Measurements from ENCODE around the gene FAM20A.
"Not testable (repeated sequence)": the region's sequence is repeated elsewhere in the genome, so short reads cannot be mapped to it uniquely, and the experiment has no call there.

Gene FAM20A

DNA sequence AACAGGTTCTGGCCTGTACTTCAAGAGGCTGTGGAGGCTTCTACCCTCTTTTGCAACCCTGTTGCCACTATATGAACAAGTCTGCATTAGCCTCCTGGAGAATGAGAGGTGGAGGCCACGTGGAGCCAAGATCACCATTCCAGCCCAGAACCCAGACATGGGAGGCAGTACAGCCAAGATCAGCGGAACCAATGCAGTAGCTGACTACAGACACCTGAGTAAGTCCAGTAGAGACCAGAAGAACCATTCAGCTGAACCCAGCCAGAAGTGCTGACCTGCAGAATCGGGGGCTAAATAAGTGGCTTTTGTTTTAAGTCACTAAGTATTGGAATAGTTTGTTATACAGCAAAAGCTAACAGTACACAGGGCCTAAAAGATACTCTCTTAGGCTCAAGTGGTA is 12.1 kb downstream of the FAM20A start:
- no peak for DNase-seq (ENCODE audit: low read depth in 2 of 2)

DNA sequence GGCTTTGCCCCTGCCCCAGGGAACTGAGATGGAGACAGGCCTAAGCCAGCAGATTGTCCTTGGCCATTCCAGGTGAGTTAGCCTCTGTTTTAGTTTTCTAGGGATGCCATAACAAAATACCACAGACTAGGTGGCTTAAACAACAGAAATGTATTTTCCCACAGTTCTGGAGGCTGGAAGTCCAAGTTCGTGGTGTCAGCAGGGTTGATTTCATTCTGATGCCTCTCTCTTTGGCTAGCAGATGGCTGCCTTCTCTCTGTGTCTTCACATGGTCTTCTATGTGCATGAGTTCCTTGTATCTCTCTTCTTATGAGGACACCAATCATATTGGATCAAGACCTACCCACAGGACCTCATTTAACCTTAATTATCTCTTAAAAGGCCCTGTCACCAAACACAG is 12.8 kb downstream of the FAM20A start:
- DNase-seq (ENCODE audit: low read depth in 2 of 2): no peak

DNA sequence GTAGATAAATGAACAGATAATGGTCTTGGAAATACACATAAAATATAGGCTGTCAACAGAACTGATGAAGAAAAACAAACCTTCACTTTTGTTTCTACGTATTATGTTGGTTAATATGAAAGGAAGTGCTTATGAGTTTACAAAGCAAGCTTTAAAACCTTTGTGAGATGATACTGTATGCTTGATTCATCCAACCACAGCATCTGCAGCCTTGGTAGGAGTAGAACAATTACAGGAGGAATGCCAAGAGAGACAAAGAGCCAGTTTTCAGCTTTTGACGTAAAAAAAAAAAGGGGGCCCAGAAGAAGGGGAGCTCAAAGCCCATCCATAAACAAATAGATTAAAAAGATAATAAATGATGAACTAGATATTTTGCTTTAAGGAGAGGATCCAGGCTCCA is 13.3 kb downstream of the FAM20A start:
- DNase-seq (ENCODE audit: low read depth in 2 of 2): no peak

DNA sequence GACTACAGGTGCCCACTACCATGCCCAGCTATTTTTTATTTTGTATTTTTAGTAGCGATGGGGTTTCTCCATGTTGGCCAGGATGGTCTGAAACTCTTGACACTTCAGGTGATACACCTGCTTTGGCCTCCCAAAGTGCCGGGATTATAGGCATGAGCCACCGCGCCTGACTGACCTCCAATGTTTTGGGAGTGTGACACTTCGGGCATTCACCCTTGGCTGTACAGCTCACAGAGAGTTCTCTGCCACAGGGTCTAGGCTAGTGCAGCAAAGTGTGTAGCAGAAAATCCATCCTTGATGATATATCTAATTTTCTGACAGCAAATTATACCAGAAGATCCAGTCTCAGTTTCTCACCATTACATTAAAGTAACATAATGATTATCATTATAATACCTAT is 14.1 kb downstream of the FAM20A start:
- no peak for DNase-seq (ENCODE audit: low read depth in 2 of 2)

DNA sequence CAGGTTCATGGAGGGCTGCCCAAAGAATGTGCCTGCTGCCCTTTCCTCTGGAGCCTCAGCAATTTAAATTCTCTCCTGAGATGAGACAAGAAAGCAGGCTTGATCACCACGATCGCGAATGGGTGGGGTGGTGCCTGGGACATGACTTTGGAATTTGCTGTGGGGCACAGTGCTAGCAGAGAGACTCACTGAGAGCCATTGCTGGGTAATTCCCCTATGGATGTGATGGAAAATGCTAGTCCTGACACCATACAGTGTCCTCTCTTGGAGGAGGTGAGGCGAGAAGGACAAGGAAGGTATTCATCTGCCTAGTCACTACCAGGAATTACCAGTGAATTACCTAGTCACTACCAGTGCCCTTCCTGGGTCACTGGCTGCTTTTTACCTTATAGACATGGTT is 15.5 kb downstream of the FAM20A start:
- no peak for DNase-seq (ENCODE audit: low read depth in 2 of 2)

DNA sequence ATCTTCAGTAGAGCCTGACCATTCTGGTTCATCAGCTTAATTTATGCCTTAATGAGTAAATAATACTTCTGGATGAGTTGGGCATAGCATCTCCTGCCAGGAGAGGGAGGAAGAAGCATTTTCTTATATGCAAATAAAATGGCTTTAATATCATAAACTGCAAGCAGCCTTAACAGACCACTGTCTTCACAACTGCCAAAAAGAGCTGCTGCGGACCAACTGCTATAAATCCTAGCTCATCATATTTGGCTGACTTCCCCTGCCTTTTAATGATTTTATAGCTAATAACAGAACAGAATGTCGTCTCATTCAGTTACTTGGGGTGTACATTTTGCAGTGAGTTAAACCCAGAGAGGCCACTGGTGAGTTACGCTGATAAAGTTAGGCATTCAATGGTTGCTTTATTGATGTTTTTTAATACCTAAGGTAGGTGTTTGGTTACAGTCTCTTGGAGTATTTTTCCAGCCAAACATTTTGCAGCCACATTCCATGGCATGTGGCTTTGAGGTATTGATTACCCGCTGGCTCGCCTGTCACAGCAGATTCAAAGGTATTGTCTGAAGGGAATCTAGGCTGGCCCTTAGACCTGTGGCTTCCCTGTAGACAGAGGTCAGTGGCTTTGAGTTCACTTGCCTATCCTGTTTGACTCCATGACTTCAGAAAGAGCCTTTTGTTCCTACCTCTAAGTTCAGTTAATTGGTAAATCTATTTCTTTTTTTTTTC is 16.4 kb downstream of the FAM20A start:
- DNase-seq (ENCODE audit: low read depth in 2 of 2): no peak

DNA sequence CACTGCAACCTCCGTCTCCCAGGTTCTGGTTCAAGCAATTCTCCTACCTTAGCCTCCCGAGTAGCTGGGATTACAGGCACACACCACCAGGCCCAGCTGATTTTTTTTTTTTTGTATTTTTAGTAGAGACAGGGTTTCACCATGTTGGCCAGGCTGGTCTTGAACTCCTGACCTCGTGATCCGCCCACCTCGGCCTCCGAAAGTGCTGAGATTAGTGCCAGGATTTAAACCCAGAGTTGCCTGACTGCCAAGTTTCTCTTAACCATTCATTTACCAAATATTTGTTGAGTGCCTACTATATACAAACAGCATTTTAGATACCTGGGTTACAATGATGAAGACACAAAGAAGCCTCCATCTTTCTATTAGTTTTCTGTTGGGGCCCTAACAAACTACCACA is 18.3 kb downstream of the FAM20A start:
- DNase-seq (ENCODE audit: low read depth in 2 of 2): not testable (repeated sequence)

DNA sequence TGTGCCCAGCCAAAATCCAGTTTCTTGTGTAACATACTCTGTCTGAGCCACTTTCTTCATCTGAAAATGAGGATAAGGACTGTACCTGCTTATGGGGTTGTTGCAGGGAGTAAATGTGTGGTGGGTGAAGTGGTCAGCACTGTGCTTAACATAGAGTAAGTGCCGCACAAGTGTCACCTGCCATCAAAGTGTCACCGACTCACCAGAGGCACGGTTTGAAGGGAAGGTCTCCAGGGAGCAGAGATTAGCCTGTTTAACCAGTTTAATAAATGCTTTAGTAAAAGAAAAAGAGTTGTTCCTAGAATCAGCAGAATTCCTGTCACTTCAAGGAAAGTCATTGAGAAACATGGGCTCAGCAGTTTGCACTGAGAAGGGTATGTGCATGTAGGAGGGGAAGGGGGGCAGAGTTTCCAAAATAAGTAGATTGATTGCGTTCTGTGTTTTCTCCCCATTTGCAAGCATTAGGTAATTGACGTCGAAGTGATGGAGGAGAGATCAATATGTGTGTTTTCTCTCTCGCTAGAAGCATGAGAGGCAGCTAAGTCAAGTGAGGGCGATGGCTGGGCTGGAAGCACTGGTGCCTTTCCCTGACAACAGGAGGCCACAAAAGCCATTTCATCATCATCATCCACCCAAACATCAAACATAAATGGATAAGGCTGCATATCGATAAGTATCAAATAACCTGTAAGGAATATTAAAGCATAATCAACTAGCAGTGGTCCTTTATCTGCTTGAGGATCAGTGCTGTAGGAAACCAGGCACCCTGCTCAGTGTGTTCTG is 19.1 kb downstream of the FAM20A start:
- no peak for DNase-seq (ENCODE audit: low read depth in 2 of 2)

DNA sequence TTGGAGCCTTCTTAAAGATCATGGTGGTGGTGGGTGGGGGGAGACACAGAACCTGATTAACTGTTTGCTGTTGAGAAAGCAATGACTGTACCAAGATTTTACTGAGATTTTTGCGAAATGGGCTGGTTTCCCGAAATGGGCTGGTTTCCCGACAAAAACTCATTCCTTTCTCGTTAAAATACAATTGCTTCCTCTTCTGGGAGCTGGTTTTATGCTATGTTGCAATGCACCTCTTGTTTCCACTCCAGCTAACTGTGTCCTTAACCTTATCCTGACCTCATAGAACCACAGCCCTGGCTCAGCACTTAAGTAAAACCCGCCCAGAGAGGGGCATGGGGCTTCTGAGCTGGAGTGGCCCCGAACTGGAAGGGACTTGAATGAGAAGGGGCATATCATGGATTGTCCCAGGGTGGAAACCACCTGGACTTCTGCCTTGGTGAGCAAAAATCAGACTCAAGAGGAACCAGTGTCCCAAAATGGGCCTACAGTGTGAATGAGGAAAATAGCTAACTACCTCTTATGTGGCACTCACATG is 20.9 kb downstream of the FAM20A start:
- no peak for DNase-seq (ENCODE audit: low read depth in 2 of 2)

DNA sequence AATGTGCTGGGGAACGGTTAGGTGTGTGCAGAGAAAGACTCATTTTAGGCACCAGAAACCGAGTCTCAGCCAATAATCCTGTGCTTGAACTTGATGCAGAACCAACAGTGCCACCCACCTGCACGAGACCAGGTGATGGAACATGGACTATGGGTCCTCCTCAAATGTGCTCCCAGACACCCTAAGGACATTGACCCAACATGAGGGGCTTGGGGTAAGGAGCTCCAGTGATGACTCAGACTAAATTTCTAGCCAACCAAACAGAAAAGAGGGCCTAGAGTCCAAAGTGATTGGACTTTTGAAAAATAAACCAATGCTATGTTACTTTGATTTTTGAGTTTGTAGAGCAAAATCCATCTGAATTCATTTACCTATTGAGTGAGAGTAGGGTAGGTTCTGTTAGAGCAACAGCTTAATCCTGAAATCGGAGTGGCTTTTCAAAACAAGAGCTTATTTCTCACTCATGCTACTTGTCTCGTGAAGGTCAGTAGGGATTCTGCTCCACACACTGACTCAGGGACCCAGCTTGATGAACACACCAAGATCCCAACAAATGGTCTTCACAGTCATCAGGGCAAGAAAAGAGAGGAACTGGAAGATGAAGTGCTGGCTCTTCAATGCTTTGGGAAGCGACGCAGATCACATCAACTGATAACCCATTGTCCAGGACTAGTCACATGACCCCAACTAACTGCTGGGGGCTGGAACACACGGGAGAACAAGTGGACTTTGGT is 21.8 kb downstream of the FAM20A start:
- no peak for DNase-seq (ENCODE audit: low read depth in 2 of 2)

DNA sequence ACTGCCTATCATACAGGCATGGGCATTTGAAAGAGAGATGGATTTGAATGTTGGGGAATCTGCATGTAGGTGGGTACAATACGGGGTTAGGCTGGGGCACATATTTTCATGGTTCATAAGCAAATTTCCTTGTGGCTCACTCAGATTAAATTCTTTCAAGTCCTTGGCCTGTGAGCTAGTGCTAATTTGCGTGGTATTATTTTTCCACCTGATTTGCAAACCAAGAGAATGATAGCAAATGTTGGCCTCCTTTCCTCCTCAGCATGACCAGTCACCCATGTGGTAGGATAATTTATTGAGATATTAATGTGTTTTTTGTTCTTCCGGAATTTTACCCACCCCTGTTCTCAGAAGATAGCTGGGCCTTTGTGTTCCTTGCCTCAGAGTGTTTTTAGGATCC is 22.9 kb downstream of the FAM20A start:
- no peak for DNase-seq (ENCODE audit: low read depth in 2 of 2)

DNA sequence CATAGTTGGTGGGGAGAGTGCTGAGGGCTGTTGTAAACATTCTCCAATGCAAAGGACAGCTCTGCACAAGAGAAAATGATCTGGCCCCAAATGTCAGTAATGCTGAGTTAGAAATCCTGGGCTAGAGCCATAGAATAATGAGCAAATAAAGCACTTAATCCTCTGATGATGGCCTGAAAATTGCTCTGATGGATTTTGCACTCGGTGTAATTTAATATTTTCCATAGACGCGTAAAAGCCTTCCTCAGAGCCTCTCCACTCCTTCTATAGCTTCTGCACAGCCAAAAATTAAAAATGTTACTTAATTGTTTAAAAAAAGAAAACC is 23.7 kb downstream of the FAM20A start:
- DNase-seq (ENCODE audit: low read depth in 2 of 2): no peak

DNA sequence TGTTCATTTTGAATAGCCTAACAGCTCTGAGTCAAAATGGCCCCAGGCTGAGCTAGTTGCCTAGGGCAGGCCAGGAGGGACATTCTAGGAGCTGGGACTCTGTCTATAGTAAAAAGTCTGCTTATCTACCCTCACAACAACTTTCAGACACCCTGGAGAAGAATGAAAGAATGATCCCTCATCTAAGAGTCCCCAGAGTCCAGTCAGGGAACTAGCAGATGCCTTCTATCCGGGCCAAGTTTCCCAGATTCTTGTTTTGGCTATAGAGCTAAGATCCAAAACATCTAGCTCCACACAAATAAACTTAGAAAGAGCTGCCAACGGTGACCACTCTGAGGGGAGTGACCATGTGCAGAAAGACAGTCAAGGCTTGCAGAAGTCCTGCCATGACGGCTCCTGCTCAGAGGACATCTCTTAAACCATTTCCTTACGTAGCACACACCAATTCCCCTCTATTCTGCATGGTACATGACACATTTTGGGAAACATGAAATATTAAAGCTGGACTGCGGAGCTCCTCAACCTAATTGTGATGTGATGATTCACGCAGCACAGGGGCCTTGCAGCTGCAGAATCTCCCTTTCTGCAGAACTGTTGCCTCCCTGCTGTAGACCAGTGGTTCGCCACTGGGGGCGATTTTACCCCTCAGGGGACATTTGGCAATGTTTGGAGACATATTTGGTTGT is 24.2 kb downstream of the FAM20A start:
- DNase-seq (ENCODE audit: low read depth in 2 of 2): no peak

DNA sequence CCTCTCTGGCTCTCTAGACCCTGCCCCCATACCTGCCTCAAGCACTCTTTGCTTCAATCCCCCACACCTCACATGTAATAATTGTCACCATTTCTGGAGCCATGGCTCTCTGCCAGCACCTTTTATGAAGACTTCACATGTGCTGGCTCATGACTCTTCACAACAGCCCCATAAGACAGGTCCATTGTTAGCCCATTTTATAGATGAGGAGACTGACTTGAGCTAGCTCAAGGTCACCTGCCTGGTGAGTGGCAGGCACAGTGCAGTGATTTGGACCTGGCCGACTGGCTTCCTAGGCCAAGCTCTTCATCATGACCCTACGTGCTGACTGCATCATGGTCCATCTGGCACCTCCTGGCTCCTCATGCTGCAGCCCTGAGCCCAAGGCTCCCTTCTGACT is 25.0 kb downstream of the FAM20A start:
- no peak for DNase-seq (ENCODE audit: low read depth in 2 of 2)

DNA sequence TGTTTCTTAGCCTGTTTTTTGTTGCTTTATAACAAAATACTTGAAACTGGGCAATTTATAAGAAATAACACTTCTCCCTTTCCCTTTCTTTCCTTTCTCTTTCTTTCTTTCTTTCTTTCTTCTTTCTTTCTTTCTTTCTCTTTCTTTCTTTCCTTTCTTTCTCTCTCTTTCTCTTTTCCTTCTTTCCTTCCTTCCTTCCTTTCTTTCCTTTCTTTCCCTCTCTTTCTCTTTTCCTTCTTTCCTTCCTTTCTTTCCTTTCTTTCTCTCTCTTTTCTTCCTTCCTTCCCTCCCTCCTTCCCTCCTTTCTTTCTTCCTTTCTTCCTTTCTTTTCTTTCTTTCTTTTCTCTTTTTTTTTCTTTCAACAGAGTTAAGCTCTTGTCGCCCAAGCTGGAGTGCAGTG is 27.8 kb downstream of the FAM20A start:
- no peak for DNase-seq (ENCODE audit: low read depth in 2 of 2)

DNA sequence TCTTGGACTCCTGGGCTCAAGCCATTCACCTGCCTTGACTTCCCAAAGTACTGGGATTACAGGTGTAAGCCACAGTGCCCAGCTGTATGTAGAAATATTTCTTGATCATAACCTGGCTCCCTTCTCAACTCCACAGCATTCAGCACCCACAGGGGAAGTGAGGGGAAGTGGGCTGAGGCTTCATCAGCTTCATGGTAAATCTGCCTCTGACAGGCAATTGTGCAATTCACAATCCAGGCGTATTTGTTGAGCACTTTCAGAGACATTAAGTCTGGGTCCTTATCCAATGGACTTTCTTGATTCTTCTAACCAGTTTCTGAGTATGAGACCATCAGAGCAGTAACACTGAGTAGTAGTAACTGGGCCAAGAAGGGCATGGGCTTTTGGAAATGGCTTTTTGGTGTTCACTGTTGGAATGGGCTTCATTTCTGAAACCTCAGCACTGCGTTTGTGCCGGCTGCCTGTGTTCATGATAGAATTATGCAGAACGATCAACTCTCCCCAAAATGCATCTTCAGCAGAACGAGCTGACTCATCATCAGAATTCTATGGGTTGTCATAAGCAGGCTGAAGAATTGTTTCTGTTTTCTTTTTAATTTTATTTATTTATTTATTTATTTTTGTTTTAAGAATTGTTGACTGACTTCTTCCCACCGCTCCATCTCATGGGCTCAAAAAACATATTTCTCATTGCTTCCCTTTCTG is 28.9 kb downstream of the FAM20A start:
- DNase-seq (ENCODE audit: low read depth in 2 of 2): no peak

DNA sequence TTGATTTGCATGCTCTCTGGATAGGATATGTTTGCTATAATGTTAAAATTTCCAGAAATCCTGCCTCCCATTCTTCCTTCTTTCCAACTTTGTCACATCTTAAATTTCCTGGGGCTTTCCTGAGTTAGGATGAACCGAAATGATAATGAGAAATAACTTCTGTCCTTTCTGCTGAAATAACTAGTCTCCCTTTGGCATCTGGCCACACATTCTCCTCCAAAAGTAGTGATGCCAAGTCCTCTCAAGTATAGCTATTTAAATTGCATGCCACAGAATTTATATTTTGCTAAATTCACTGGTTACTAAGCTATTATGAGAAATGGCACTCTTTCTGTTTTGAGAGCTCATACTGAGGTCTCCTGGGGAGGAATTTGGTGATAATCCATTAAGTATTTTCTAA is 30.6 kb downstream of the FAM20A start:
- DNase-seq (ENCODE audit: low read depth in 2 of 2): no peak

DNA sequence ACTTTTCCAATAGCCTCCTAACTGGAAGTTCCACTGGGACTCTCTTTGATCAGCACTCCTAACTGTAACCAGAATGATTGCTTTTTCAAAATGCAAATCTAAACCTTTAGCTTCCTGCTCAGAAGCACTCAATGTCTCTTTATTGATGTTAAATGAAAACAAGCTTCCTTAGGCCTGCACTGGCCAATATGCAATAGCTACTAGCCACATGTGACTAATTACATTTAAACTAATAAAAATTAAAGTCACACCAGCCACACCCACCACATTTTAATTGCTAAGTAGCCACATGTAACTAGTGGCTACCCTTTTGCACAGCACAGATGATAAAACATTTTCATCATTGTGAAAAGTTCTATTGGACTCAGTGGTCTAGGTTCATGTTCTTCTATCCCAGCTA is 31.8 kb downstream of the FAM20A start:
- DNase-seq (ENCODE audit: low read depth in 2 of 2): no peak

DNA sequence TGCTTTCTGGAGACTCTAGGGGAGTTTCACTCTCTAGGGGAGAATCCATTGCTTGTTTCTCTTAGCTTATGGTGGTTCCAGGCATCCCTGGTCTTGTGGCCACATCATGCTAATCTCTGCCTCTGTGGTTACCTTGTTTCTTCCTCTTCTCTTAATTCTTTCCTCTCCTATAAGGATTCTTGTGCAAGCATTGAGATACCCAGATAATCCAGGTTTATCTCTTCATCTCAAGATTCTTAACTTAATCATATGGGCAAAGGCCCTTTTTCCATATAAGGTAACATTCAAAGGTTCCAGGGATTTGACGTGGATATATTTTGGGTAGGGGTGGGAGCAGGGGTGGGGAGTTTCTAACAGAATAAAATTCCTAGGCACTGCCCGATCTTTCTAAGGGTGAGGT is 32.6 kb downstream of the FAM20A start:
- no peak for DNase-seq (ENCODE audit: low read depth in 2 of 2)

DNA sequence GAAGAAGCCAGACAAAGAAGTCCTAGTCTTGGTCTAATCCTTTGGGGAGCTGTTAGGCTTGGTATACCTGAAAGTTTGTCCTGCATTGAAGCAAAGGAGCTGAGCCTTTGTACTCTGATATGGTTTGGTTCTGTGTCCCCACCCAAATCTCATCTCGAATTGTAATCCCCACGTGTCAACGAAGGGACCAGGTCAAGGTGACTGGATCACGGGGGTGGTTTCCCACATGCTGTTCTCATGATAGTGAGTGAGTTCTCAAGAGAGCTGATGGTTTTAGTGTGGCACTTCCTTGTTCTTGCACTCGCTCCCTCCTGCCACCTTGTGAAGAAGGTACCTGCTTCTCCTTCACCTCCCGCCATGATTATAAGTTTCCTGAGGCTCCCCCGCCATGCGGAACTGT is 33.6 kb downstream of the FAM20A start:
- no peak for DNase-seq (ENCODE audit: low read depth in 2 of 2)

DNA sequence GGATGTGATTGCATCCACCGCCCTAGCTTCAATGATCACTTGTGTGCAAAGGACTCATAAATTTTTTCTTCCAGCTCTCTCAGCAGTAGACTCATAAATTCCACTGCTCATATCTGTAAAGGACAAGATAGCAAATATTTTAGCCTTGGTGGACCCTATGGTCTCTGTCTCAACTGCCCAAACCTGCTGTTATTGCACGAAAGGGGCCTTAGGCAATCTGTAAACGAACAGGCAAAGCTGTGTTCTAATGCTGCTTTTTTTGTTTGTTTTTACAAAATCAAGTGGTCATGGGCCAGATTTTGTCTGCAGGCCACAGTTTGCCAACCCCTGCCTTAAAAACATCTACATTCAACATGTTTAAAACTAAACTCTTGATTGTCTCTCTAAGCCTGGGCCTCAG is 34.1 kb downstream of the FAM20A start:
- no peak for DNase-seq (ENCODE audit: low read depth in 2 of 2)

DNA sequence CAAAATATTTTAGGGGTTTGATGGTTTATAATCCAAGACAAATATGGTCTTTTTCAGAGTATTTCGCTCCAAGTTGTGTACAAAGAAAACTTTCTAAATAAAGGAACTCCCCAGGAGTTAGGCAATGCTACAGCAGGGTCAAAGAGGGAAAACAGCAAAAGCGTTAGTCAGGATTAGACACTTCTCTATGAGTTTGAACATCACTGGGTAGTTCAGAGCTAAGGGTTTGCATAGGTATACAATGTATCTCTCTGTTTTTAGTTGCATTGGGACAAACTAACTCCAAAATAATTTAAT is 34.8 kb downstream of the FAM20A start:
- no peak for DNase-seq (ENCODE audit: low read depth in 2 of 2)

Data from stimulated activated CD4-positive, alpha-beta T cell treated with anti-CD3 and anti-CD28 coated beads, Interleukin-1b, Interleukin-23, amount 100 ng/mL, for 4 hours (primary cell).